ENCODE measurements around the gene DDRGK1.

Gene DDRGK1

DNA sequence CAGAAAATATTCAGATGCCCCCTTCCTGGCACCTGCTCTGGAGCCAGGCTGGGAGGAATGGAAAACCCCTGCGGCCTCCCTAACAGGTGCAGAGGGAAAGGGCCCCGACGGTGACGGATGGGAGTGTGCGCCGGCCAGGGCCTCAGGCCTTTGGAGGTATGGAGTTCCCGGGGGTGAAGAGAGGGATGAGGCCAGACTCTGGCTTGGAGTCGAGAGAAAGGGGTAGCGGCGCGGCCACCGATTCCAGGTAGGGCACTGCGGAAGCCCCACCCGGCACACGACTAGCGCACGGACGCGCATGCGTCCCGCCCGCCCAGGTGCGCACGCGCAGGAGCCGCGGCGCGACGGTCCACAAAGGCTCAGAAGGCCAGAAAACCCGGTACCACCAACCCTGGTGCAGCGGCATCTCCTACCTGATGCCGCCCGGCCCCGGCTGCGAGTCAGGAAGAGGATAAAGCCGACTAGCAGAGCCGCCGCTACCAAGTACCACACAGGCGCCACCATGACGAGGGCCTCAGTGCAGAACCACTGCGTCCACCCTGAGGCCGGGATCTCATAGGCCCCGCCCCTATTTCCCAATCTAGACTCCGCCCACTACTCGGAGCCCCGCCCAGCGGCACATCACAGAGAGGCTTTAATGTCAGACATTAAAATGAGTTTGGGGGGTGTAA, at the start of gene DDRGK1:
TSS of gene DDRGK1 (minus strand) at position 559 of the 671 bp plus-strand sequence. CDS start at position 504, 55 bp downstream.
- DNase-seq = peak; percentile 94 to 98 (median 97)

DNA sequence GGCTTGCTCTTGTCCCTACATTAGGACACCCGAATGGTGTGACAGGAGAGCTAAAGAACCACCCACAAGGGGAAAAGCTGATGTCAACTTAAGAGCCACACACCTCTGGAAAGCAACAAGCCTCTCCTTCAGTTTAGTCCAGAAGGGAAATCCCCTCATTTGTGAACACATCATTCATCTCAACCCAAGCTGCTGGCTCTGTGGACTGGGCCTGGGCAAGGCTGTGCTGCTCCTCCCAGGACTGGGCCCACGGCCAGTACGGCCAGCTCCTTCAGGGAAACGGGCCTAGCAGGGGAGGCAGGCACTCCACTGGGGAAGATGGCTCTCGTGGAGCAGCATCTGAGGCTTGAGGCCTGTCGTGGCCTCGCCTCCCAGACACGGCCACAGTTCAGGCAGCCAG, 47.3 kb upstream of the DDRGK1 start:
- no peak for DNase-seq

- DNase-seq = peak in 1 of 3 experiments; percentile 38
These were observed 45.6 kb upstream of the DDRGK1 start for GRCh38 chr20:3250091-3250504.

DNA sequence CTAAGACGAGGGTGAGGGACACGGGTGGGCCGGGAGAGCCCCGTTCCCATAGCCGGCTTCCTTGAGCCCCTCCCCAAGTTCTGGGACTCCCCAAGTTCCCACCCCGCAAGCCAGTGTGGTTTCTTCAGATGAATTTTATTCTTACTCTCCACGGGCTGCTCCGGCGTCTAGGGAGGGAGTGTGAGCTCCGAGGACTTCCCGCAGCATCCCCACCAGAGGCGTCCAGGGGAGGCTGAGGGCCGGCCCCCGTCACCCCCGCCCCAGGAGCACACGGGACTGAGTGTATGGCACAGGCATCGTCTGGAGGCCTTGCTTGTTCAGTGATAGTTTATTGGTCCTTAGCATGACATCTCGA, 44.5 kb upstream of the DDRGK1 start:
- no peak for DNase-seq

- DNase-seq = peak in 1 of 3 experiments; percentile 15
These were observed 43.9 kb upstream of the DDRGK1 start for GRCh38 chr20:3248167-3248992.

GRCh38 chr20:3247638-3248037, 43.2 kb upstream of the DDRGK1 start:
- DNase-seq = no peak

- no peak for DNase-seq
These were observed 42.2 kb upstream of the DDRGK1 start for GRCh38 chr20:3246682-3247081.

DNA sequence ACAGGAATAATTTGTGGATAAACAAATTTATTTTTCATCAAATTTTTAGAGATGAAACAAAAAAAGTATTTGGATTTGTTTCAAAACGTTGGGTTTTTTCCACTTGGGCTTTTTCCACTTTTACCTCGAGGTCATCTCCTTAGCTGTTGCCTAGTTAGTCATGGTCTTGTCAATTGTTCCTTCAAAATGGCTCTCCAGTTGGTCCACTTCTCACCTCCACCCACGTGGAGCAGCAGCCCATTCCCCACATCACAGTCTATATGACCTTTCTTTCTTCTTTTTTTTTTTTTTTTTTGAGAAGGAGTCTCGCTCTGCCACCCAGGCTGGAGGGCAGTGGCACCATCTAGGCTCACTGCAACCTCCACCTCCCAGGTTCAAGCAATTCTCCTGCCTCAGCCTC, 41.2 kb upstream of the DDRGK1 start:
- no peak for DNase-seq

- DNase-seq = no peak
These were observed 40.7 kb upstream of the DDRGK1 start for GRCh38 chr20:3245156-3245555.

DNA sequence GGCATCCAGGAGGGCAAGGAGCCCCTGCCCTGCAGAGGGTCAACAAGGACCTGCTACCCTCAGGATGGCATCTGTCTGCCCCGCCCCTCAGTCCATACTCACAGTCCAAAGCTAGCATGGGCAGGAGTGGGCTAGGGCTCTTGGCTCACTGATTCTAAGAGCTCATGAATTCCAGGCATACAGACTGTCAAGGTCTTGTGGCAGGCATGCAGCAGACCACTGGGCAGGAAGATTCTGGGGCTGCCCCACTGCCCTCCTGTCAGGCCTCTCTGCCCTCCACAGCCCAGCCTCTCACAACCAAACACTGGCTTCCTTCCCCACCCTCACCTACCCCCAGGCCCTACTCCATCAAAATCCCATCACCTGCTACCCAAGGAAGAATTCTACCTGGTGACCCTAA, 40.1 kb upstream of the DDRGK1 start:
- no peak for DNase-seq

- peak in 1 of 3 experiments; percentile 62 for DNase-seq
These were observed 39.4 kb upstream of the DDRGK1 start for GRCh38 chr20:3243718-3244358.

DNA sequence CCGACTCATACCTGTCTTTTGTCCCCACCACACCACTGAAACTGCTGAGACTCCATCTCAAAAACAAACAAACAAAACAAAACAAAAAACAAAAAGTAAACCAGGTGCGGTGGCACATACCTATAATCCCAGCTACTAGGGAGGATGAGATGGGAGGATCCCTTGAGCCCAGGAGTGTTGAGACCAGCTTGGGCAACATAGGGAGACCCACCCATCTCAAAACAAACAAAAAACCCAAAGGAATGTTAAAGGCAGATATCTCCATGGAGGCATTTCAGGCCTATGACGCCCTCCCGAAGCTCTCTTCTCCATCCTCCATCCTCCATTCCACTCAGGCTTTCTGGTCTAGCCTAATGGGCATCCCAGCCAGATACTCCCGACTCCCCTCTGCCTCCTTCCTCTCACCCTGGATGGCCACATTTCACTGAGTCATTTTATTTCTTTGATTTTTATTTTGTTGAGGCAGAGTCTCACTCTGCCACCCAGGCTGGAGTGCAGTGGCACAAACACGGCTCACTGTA, 37.8 kb upstream of the DDRGK1 start:
- no peak for DNase-seq

DNA sequence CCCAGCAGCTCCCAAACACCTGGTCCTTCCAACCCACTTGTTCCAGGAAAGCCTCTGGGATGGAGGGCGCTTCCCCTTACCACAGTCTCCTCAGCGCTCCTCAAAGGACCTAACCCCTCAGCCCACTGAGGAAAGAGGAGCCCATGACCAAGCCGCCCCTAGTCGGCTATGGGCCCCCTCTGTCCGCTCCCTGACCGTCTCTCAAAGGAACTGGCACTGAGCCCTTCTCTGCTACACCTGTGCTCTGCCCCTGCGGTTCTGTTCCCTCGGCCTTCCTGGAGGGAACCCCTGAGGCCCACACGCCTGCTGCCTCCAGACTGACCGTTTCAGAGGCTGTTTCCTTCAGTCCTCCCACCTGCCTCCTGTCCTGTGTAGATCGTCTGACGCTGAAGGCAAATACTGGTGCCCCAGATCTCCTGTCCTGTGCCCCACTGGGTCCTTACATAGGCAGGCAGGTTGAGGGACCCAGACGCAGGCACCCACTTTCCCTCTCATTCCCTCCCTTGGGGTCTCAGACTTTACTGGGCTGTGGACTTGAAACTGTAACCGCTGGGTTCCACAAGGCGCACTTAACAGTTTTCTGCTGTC, 36.4 kb upstream of the DDRGK1 start:
- no peak for DNase-seq

DNA sequence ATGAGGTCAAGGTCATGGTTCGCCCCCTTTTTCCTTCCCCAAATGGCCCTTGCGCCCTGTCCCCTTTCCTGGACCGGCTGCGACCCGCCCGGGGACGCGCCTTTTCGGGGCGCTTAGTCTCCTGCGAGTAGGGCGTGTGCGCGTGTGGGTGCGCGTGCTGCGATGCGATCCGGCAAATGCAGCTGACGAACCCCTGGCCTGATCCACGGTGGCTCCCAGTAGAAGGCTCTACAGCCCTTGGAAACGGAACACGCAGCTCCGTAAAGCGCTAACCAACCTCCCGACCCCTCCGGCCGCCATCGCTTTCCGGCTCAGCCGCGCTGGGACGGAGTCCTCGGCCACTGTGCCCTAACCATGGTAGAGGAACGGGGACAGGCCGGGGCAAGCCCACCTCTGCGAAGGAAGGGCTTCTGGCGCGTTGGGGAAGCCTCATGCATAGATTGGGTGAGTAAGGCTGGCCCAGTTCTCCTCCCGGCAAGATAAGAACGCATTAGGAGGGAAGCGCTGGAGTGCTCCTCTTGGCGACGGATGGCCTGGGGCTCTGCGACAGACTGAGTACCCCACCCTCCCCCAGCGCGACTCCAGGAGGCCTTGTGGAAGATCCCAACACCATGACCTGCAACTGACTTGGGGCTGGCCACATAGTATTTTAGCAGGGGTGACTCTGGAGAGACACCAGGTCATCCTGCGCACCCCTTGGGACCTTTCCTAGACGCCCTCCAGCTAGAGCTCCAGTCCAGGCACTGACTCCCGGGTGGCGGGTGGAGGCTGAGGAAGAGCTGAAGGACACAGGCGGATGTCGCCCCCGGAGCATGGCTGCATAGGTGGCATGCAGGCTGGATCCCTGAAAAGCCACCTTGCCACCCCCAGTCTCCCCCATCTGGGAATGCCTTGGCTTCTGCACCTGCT, 35.6 kb upstream of the DDRGK1 start:
- no peak for DNase-seq

GRCh38 chr20:3239026-3239866, 34.8 kb upstream of the DDRGK1 start, which contains the start of gene SLC4A11:
SLC4A11 (minus strand) TSS chr20:3239190; CDS start chr20:3239137, 53 bp downstream.
- peak; percentile 62 to 64 (median 63) for DNase-seq

DNA sequence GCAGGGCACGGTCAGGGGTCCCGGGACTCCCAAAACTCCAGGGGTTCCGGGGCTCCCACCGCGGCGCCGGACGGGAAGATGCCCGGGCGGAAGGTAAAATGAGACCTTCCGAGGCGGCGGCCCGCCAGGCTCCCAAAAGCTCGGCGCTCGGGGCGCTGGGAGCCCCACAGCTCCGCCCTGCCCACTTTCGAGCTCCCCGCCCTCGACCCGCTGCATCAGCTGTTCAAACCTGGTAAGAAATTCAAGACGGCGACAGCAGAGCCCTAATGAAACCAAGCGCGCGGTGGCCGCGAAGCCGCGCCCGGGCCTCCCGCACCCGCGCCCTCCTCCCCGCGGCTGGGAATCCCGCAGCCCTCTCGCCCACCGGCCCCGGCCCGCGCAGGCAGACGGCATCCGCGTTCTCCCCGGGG, 34.1 kb upstream of the DDRGK1 start:
- peak in 2 of 3 experiments; percentile 28 to 63 for DNase-seq

DNA sequence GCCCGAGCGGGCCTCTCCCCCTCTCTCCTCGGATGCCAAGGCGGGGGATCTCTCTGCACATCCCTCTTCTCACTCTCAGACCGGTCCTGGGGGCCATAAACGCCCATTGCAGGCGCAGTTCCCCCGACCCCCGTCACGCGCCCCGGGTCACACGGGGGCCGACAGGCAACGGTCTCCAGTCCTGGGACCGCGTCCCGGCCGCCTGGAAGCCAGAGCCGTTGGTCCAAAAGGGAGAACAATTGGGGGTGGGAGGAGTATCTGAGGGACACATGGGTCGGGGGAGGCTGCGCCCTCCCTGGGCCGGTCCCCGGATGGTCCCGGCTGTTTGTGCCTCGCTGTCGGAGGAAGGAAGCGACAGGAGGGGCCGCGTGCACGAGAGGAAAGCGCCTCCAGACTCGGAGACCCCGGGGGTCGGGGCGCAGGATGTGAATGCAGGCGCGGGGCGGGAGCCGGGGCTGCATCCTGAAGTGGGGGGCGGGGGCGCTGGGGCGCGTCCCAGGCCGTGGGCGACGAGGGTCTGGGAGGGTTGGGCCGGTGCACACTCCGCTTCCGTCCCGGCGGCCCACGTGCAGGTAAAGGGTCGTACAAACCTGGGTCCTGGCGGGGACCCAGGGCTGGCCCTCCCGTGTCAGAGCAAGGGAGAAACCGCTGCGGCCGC, 33.6 kb upstream of the DDRGK1 start:
- DNase-seq = no peak

DNA sequence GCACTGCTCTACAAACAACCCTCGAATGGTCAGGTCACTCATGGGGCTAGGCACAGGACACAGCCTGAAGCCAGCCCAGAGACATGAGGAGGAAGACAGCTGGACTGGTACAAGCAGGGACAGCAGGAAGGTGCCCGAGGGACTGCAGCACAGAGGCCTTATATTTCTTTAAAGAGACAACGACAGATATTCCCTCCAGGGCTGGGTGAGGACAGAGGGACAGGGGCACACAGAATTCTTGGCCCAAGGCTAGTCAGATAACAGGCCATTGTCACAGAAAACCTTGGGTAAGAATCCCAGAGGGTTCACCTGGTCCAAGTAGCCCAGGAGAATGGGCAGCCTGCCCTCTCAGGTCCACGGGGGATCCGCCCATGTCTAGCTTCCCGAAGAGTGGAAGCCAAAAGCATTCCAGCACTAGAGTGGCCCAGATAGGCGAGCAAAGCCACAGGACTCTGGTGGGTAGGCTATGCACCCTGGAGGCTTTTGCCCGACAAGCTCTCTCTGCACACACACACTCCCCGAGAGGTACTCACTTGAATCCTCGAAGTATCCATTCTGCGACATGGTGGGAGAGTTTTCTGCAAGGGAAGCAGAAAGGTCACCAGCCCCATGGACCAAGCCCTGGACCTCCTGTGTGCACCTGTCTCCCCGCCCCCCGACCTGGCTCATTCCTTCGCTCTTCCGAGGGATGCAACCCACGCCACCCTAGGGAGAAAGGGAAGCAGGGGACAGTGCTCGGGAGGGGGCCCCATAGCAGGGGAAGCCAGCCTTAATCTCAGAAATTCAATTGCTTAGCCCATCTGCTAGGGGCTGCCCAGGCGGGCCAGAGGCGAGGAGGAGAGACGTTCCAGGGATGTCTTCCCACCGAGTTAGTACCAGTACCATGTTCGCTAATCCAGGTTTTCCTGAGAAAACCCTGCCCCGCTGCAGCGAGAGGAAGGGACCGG, 32.8 kb upstream of the DDRGK1 start:
- DNase-seq = no peak

DNA sequence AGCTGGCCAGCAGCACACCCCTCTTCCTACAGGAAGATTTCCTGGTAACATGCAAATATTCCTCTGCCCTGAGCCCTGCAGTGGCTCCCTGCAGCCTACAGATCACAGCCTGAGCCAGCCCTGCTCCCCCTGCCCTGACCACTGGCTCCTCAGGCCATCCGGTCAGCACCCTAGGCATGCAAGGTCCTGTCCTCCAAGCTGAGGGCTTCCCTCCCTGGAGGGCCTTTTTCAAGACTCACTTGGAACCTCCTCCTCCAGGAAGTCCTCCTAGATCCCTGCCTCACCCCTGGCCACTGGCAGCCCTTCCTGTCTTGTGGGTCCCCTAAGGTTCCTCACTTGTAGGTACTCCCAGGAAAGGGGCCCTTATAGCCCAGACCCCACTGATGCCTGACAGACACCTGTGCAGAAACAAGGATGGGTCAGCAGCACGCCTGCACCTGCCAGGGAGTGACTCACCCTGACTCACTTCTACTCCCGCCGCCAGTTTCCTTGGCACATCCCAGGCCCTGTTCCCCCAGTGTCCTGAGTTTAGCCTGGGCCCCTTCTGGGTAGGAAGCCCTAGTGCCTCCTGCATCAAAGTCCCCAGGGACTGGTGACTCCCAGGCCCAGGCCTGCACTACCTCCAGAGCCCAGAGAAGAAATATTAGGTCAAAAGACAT, 31.3 kb upstream of the DDRGK1 start:
- no peak for DNase-seq
